HFF-Myc (cell line): ENCODE measurements around the gene NTN3.

Experiments
- DNase-seq: peaks from one replicate; pipeline ENCODE4 v3.0.0-alpha.2; 2011; ENCODE audit warnings: low read depth; ENCODE audit errors: extremely low read depth
- H3K4me3 ChIP-seq: replicated peaks from 2 replicates; pipeline ENCODE4 v1.5.1; 2011; ENCODE audit warnings: low read depth, mild to moderate bottlenecking, control low read depth, low read length
- TF ChIP-seq, protein P1 (sequence below): IDR thresholded peaks from 2 replicates; pipeline ENCODE4 v1.5.1; 2012; ENCODE audit warnings: mild to moderate bottlenecking, low read depth, low read length, control low read depth; ENCODE audit errors: missing control alignments

The NTN3 gene

DNA sequence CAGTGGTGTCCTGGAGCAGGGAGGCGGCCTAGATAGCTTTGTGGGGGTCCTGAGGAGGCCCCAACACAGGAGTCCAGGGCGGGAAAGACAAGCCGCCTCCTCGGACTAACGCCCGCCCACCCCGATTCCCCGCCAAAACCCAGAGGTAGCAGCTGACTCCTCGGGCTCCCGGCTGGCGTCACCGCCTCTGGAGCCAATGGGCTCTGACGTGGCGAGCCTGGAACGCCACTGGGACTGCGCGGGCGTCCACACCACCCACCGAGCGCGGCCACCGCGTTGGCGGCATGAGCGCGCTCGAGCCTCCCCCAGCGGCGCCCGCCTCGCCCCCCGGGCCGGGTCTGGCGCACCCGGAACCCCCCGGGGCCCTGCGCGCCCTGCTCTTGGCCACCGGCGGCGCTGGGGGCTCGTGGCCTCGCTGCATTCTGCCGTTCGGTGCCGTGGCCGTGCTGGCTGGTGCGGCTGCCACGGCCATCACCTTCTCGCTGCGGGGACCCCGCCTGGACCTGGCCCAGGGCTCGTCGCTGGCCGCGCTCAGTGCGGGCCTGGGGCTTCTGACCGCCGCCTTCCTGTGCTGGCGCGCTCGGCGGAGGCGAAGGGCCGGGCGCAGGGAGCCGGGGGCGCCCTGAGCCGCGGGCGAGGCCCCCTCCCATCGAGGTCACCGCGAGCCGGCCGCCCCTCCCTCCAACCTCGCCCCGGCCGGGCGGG lies 3.4 kb upstream of the NTN3 start:
- H3K4me3 ChIP-seq = peak overlapping the region; percentile 37
- no peak for DNase-seq
- TF ChIP-seq, protein P1, sequence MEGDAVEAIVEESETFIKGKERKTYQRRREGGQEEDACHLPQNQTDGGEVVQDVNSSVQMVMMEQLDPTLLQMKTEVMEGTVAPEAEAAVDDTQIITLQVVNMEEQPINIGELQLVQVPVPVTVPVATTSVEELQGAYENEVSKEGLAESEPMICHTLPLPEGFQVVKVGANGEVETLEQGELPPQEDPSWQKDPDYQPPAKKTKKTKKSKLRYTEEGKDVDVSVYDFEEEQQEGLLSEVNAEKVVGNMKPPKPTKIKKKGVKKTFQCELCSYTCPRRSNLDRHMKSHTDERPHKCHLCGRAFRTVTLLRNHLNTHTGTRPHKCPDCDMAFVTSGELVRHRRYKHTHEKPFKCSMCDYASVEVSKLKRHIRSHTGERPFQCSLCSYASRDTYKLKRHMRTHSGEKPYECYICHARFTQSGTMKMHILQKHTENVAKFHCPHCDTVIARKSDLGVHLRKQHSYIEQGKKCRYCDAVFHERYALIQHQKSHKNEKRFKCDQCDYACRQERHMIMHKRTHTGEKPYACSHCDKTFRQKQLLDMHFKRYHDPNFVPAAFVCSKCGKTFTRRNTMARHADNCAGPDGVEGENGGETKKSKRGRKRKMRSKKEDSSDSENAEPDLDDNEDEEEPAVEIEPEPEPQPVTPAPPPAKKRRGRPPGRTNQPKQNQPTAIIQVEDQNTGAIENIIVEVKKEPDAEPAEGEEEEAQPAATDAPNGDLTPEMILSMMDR = no peak

DNA sequence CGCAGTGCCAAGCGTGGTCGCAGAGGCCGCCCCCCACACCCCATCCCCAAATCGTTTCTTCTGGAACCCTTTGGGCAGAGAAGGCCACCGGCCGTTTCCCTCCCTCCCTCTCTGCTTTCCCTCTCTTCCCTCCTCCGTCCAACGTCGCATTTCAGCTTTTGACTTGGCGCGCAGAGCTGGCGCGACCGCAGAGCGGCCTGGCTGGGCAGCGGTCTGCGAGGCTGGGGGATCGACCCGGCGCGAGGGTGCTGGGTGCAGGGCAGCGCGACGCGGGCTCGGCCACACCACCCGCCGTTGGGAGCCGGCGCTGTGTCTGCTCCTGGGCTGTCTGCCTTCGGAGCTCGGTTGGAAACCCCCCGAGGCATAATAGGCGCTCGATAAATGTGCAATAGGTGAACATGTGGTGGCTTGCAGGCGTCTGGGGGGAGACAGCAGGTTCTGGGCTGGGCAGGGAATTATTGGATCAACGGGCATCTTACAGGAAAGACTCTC lies 2.8 kb upstream of the NTN3 start:
- H3K4me3 ChIP-seq = peak overlapping the region; percentile 37
- TF ChIP-seq, protein P1 = no peak
- no peak for DNase-seq

DNA sequence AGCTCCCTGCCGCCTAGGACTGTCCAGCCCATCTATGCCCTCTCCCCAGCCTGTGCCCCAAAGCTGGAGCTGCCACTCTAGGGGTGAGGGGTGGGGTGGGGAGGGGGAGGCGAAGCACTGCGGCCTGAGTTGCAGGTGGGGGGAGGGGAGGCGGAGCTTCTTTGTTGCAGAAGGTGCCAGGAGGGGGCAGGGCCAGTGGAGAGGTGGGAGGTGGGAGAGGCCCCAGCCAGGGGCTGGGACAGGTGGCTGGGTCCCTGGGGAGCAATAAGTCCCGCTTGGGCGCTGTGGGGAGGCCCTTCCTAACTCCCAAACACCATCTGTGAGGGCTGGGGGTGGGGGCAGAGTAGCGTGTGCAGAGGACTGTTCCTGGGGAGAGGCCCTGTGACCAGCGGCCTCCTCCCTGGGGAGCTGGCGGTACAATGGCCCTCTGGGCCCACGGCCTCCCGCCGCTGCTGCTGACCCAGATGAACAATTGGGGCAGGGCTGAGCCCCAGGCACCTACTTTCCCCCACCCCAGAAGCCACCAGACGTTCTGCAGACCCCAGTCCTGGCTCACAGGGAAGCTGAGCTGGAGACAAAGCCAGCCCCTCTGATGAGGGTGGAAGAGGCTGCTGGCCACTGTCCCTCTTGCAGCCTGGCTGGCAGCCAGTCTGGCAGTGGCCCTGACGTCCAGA lies 2.2 kb upstream of the NTN3 start:
- TF ChIP-seq, protein P1 = no peak
- DNase-seq = no peak
- peak overlapping the region; percentile 37 for H3K4me3 ChIP-seq

DNA sequence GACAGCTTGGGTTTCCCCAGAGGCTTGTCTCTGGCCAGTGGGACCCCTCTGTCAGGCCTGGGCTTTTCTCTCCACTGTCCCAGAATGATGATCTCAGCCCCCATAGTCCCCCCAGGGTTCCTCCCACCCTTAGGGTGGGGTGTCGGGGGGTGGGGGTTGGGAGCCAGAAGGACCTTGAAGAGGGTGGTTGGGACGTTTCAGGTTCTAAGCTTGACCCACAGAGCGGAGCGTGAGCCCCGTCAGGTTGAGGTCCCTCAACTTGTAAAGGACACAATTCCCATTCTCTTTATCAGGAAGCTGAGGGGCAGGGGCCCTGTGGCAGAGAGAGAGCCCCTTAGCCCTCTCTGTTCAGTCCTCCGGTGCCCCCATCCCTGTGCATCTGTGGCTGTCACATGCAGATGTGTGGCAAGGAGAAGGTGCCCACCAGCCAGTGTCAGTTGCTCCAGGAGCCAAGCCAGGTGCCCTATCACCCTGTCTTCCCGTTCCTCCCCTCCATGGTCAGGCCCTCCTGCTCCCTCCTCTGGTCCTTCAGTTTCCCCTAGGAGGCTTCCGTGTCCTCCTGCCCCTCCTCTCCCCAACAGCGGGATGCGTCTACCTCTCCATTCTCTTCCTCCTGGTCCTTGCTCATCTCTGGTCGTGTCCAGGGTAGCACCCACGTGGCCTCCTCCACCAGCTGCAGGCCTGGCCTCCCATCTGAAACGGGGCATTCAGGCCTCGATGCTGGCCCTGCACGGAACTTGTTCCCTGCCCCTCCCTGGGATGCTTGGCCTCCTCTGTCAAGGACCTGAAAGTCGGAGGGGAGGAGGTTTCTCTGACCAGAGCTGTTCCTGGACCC lies 1.5 kb upstream of the NTN3 start:
- TF ChIP-seq, protein P1 = no peak
- H3K4me3 ChIP-seq = no peak overlapping the region
- no peak for DNase-seq

DNA sequence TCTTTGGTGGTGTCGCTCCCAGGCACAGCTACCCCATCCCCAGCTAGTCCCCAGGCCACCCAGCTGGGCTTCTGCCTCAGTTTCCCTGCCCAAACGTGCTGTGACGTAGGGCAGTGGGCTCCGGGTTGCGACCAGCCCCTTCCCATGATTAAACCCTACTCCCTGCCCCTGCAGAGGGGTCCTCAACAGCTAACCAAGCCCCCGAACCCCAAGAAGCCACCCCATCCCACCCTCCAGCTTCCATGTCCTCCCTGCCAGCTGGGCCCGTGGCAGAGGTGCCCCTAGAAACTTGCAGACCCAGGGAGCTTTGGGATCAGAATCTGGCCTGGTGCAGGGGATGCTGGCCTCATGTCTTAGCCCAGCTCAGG lies 879 bp upstream of the NTN3 start:
- H3K4me3 ChIP-seq = no peak overlapping the region
- DNase-seq = no peak
- TF ChIP-seq, protein P1 = no peak

DNA sequence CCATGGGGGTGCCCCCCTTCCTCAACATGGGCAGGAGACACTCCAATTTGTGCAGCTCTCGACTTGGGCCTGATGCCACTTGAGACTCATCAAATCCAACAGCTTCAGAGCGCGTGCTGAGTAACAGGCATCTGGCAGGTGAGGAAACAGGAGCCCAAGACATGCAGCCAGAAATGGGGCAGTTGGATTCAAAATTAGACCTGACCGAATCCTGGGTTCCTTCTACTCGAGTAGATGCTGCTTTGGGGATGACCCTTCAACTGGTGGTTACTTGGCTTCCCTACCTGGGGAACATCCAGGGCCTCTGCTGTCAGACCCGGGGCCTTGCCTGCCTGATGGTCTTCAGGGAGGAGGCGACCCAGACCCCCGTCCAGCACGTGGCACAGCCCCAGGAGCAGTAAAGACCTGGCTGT lies 488 bp upstream of the NTN3 start:
- DNase-seq = no peak
- H3K4me3 ChIP-seq = no peak overlapping the region
- TF ChIP-seq, protein P1 = no peak
